BLaER1 treated with 17β-estradiol and CSF1 and Interleukin-3, amounts not matched to agents 10 nM and 100 nM (cell line): ENCODE results near the gene LDB2.

Experiments
- H3K27ac ChIP-seq, 11 experiments: shearing (Covaris generic); formaldehyde crosslinking; 2 replicates each; pipeline ENCODE4 v1.8.1; 2022
- H3K27me3 ChIP-seq, 11 experiments: shearing (Covaris generic); formaldehyde crosslinking; 2 replicates each; pipeline ENCODE4 v1.8.1; 2022
- H3K36me3 ChIP-seq, 11 experiments: shearing (Covaris generic); formaldehyde crosslinking; 2 replicates each; pipeline ENCODE4 v1.8.1; 2022
- H3K4me1 ChIP-seq, 10 experiments: shearing (Covaris generic); formaldehyde crosslinking; 2 replicates each; pipeline ENCODE4 v1.8.1; 2022
- H3K4me2 ChIP-seq, 11 experiments: shearing (Covaris generic); formaldehyde crosslinking; 2 replicates each; pipeline ENCODE4 v1.8.1; 2022
- H3K4me3 ChIP-seq, 10 experiments: shearing (Covaris generic); formaldehyde crosslinking; 2 replicates each; pipeline ENCODE4 v1.8.1; 2022
- H3K9ac ChIP-seq, 11 experiments: shearing (Covaris generic); formaldehyde crosslinking; 2 replicates each; pipeline ENCODE4 v1.8.1; 2022
- H3K9me3 ChIP-seq, 11 experiments: shearing (Covaris generic); formaldehyde crosslinking; replicated peaks in 1 of 11; 2 replicates each; pipeline ENCODE4 v1.8.1; 2022
- H4K20me1 ChIP-seq, 11 experiments: shearing (Covaris generic); formaldehyde crosslinking; 2 replicates each; pipeline ENCODE4 v1.8.1; 2022
- Cebpa-rat ChIP-seq, 11 experiments: shearing (Covaris generic); IDR thresholded peaks; 2 replicates each; pipeline ENCODE4 v1.8.1; 2022

LDB2 gene

GRCh38 chr4:16590797-16591196 lies 307.6 kb downstream of the LDB2 start:
- Histone ChIP-seq H4K20me1 (no peaks in the 10 kb centered on the region), H3K27ac (no peak overlapping the region), H3K9me3 (no peaks in the 10 kb centered on the region), H3K4me1 (peaks cover 0 to 4% (median 0%) of the 10 kb centered on the region in 10 experiments; a peak in 2 of 20 replicates), H3K27me3 (no peaks in the 10 kb centered on the region), H3K4me3 (no peak overlapping the region), H3K36me3 (no peaks in the 10 kb centered on the region), H3K9ac (no peak overlapping the region), H3K4me2 (no peak overlapping the region)
- no peak for TF ChIP-seq Cebpa-rat (IDR thresholded peaks at IDR 0.05)

GRCh38 chr4:16588651-16589050 lies 309.8 kb downstream of the LDB2 start:
- Histone ChIP-seq H3K27me3 (no peaks in the 10 kb centered on the region), H3K9me3 (no peaks in the 10 kb centered on the region), H3K4me2 (no peak overlapping the region), H3K4me3 (no peak overlapping the region), H3K27ac (no peak overlapping the region), H4K20me1 (no peaks in the 10 kb centered on the region), H3K4me1 (peaks cover 0 to 6% (median 0%) of the 10 kb centered on the region in 10 experiments; a peak in 2 of 20 replicates), H3K9ac (no peak overlapping the region), H3K36me3 (no peaks in the 10 kb centered on the region)
- no peak for TF ChIP-seq Cebpa-rat (IDR thresholded peaks at IDR 0.05)

- H3K4me3 ChIP-seq = no peak overlapping the region
- no peak for TF ChIP-seq Cebpa-rat (IDR thresholded peaks at IDR 0.05)
- no peak overlapping the region for H3K4me2 ChIP-seq
- H3K9ac ChIP-seq = no peak overlapping the region
- peaks cover 0 to 6% (median 0%) of the 10 kb centered on the region in 10 experiments; a peak in 2 of 20 replicates for H3K4me1 ChIP-seq
- H3K9me3 ChIP-seq = no peaks in the 10 kb centered on the region
- no peaks in the 10 kb centered on the region for H3K36me3 ChIP-seq
- H3K27me3 ChIP-seq = no peaks in the 10 kb centered on the region
- no peak overlapping the region for H3K27ac ChIP-seq
- H4K20me1 ChIP-seq = no peaks in the 10 kb centered on the region
These were observed 310.3 kb downstream of the LDB2 start for GRCh38 chr4:16588149-16588548.

GRCh38 chr4:16585053-16585452 lies 313.4 kb downstream of the LDB2 start:
- no peak overlapping the region for H3K4me2 ChIP-seq

GRCh38 chr4:16583764-16584163 lies 314.7 kb downstream of the LDB2 start:
- Histone ChIP-seq H3K36me3 (no peaks in the 10 kb centered on the region), H4K20me1 (no peaks in the 10 kb centered on the region), H3K9me3 (no peaks in the 10 kb centered on the region; a peak in 2 of 22 replicates), H3K4me2 (no peak overlapping the region), H3K4me3 (no peak overlapping the region), H3K27ac (no peak overlapping the region), H3K4me1 (peaks cover 0 to 6% (median 0%) of the 10 kb centered on the region in 10 experiments; a peak in 2 of 20 replicates), H3K27me3 (no peaks in the 10 kb centered on the region), H3K9ac (no peak overlapping the region)
- TF ChIP-seq Cebpa-rat (IDR thresholded peaks at IDR 0.05) = no peak

More at GRCh38 chr4:16585053-16585452, 313.4 kb downstream of the LDB2 start:
- Histone ChIP-seq H4K20me1 (no peaks in the 10 kb centered on the region), H3K4me1 (peaks cover 0 to 6% (median 0%) of the 10 kb centered on the region in 10 experiments; a peak in 2 of 20 replicates), H3K4me3 (no peak overlapping the region), H3K27ac (no peak overlapping the region), H3K27me3 (no peaks in the 10 kb centered on the region), H3K9me3 (no peaks in the 10 kb centered on the region; a peak in 2 of 22 replicates), H3K9ac (no peak overlapping the region), H3K36me3 (no peaks in the 10 kb centered on the region)
- no peak for TF ChIP-seq Cebpa-rat (IDR thresholded peaks at IDR 0.05)

- H3K27ac ChIP-seq = no peak overlapping the region
- H3K27me3 ChIP-seq = no peaks in the 10 kb centered on the region
- no peaks in the 10 kb centered on the region for H3K36me3 ChIP-seq
- H3K4me3 ChIP-seq = no peak overlapping the region
- H4K20me1 ChIP-seq = no peaks in the 10 kb centered on the region
- TF ChIP-seq Cebpa-rat (IDR thresholded peaks at IDR 0.05) = no peak
- peaks cover 0 to 6% (median 0%) of the 10 kb centered on the region in 10 experiments; a peak in 2 of 20 replicates for H3K4me1 ChIP-seq
- H3K9me3 ChIP-seq = no peaks in the 10 kb centered on the region; a peak in 2 of 22 replicates
- no peak overlapping the region for H3K9ac ChIP-seq
- H3K4me2 ChIP-seq = no peak overlapping the region
These were observed 315.9 kb downstream of the LDB2 start for GRCh38 chr4:16582526-16582925.

- Histone ChIP-seq H3K4me1 (peaks cover 0 to 6% (median 0%) of the 10 kb centered on the region in 10 experiments; a peak in 2 of 20 replicates), H3K9me3 (no peaks in the 10 kb centered on the region; a peak in 2 of 22 replicates), H3K27me3 (no peaks in the 10 kb centered on the region), H3K4me3 (no peak overlapping the region), H3K36me3 (no peaks in the 10 kb centered on the region), H3K9ac (no peak overlapping the region), H3K4me2 (no peak overlapping the region), H4K20me1 (no peaks in the 10 kb centered on the region), H3K27ac (no peak overlapping the region)
- no peak for TF ChIP-seq Cebpa-rat (IDR thresholded peaks at IDR 0.05)
These were observed 316.4 kb downstream of the LDB2 start for GRCh38 chr4:16582036-16582435.

- peaks cover 0 to 6% (median 0%) of the 10 kb centered on the region in 10 experiments; a peak in 2 of 20 replicates for H3K4me1 ChIP-seq
- H4K20me1 ChIP-seq = no peaks in the 10 kb centered on the region
- H3K36me3 ChIP-seq = no peaks in the 10 kb centered on the region
- TF ChIP-seq Cebpa-rat (IDR thresholded peaks at IDR 0.05) = no peak
- no peak overlapping the region for H3K27ac ChIP-seq
- no peak overlapping the region for H3K4me3 ChIP-seq
- no peak overlapping the region for H3K4me2 ChIP-seq
- no peaks in the 10 kb centered on the region; a peak in 2 of 22 replicates for H3K9me3 ChIP-seq
- H3K27me3 ChIP-seq = no peaks in the 10 kb centered on the region
- H3K9ac ChIP-seq = no peak overlapping the region
These were observed 317.3 kb downstream of the LDB2 start for GRCh38 chr4:16581117-16581516.

- no peak for TF ChIP-seq Cebpa-rat (IDR thresholded peaks at IDR 0.05)
- H3K4me1 ChIP-seq = no peaks in the 10 kb centered on the region
- H3K9me3 ChIP-seq = no peaks in the 10 kb centered on the region; a peak in 2 of 22 replicates
- no peaks in the 10 kb centered on the region for H3K36me3 ChIP-seq
- no peak overlapping the region for H3K4me3 ChIP-seq
- H4K20me1 ChIP-seq = no peaks in the 10 kb centered on the region
- H3K9ac ChIP-seq = no peak overlapping the region
- no peaks in the 10 kb centered on the region for H3K27me3 ChIP-seq
- no peak overlapping the region for H3K27ac ChIP-seq
- no peak overlapping the region for H3K4me2 ChIP-seq
These were observed 317.9 kb downstream of the LDB2 start for GRCh38 chr4:16580514-16580913.

GRCh38 chr4:16579866-16580265 lies 318.6 kb downstream of the LDB2 start:
- no peaks in the 10 kb centered on the region for H3K36me3 ChIP-seq
- H3K9ac ChIP-seq = no peak overlapping the region
- H3K4me2 ChIP-seq = no peak overlapping the region
- H3K4me3 ChIP-seq = no peak overlapping the region
- no peak for TF ChIP-seq Cebpa-rat (IDR thresholded peaks at IDR 0.05)
- H3K9me3 ChIP-seq = no peaks in the 10 kb centered on the region; a peak in 2 of 22 replicates
- H3K27ac ChIP-seq = no peak overlapping the region
- H3K4me1 ChIP-seq = no peaks in the 10 kb centered on the region
- no peaks in the 10 kb centered on the region for H4K20me1 ChIP-seq
- no peaks in the 10 kb centered on the region for H3K27me3 ChIP-seq
